Activated CD4-positive, CD25-positive, alpha-beta regulatory T cell (primary cell): ENCODE measurements around the gene JAK1.

ENCODE experiments used
- DNase-seq, 4 experiments: peaks; one replicate each; lab custom pipeline; 2025; lab: John Stamatoyannopoulos, UW

Gene JAK1

DNA sequence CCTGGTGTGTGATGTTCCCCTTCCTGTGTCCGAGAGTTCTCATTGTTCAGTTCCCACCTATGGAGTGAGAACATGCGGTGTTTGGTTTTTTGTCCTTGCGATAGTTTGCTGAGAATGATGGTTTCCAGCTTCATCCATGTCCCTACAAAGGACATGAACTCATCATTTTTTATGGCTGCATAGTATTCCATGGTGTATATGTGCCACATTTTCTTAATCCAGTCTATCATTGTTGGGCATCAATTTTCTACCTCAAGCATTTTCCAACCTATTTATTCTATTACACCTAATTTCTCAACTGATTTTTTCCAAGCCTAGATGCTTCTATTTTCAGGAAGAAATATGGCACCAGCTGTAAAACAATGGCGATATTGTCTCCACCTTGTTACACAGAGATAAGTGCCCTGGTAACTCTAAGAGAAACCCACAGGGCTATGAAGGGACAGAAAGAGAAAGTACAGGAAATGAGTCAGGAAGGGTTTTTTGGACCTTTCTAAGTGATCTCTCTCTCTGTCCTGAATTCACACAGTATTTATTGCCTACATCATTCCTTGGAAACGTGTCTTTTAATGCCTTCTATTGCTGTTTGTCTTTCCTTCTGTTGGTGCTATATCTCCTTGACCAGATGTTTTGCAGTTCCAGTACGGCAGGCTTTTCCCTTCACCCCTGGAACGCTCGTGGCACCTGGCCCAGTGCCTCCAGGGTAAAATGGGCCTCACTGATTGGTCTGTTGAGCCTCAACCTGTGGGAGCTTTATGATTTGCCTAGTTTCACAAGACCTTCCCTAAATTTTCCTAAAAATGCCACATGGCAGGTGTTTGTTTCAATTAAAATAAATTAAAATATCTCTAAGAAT is 14.6 kb upstream of the JAK1 start:
- DNase-seq, result no peak

DNA sequence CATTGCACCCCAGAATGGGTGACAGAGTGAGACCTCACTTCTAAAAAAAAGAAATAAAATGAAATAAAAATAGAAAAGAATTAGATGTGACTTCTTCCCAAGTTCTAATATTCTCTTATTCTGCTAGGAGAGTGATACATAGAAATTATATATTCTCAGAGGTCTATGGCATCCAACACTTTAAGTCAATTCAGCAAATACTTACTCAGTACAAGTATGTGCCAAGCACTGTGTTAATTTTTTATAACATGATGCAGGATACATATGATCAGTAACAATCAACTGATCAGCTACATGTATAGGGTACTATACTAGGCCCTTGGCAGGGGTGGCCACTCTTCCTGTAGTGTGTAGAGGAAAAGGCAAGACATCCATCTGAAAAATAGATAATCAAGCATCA is 13.0 kb upstream of the JAK1 start:
- no peak for DNase-seq

- DNase-seq, result no peak
These were observed 10.0 kb upstream of the JAK1 start for GRCh38 chr1:64976361-64976760.

- no peak for DNase-seq
These were observed 9.4 kb upstream of the JAK1 start for GRCh38 chr1:64975740-64976139.

DNA sequence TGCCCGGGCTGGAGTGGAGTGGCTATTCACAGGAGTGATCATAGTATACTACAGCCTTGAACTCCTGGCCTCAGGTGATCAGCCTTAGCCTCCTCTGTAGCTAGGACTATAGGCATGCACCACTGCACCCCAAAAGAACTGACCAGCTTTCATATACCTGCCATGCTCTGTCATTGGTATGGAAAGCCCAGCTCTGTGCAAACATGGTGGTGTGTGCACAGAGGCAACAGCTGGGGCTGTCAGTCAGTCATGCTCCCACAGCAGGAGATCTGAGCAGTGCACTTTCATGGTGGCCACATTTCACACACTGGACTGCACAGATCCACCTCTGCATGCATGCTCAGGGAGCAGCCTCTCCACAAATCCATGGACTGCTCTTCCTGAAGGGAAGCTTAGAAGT is 8.8 kb upstream of the JAK1 start:
- DNase-seq, result no peak

- no peak for DNase-seq
These were observed 8.0 kb upstream of the JAK1 start for GRCh38 chr1:64974288-64974825.

- DNase-seq, result no peak
These were observed 6.8 kb upstream of the JAK1 start for GRCh38 chr1:64973061-64973647.

DNA sequence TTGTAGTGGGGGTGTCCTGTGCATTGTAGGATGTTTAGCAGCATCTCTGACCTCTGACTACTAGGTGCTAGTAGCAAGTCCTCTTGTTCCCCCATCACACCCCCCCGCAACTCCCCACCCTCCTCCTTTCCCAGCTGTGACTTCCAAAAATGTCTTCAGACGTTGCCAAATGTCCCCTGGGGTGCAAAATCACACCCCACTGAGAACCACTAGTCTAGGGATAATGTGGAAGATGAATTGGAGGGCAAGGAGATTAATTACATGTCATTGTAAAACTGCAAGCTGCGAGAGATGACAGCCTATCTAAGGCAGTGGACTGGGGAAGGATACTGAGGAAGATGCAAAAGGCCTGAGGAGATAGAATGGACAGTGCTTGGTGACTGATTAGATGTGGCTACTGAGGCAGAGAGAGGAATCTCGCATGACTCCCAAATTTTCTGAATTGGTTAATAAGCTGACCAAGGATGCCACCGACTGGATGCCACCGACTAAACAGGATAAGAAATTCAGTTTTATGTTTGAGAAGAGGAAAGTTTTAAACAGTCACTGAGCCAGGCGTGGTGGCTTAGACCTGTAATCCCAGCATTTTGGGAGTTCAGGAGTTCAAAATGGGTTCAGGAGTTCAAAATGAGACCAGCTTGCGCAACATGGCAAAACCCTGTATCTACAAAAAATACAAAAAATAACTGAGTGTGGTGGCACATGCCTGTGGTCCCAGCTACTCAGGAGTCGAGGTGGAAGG is 3.1 kb upstream of the JAK1 start:
- DNase-seq, result no peak

DNA sequence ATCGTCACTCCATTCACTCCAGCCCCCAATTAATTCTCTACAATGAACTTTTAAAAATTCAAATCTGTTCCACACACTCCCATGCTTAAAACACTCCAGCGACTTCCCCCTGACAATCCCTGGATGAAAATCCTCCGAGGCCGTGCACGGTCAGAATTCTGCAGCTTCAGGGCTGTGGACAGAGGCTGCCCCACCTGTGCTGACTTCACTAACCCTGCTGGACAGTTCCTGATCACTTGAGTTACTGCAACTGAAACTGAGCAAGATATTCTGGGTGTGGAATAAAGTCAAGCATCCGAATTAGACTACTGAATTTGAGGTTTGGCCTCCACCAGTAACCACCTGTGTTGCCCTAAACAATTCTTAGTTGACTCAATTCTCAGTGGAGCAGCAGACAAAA is 1.0 kb upstream of the JAK1 start:
- DNase-seq, result no peak

- peak in 3 of 4 experiments; percentile 30 to 64 (median 59) for DNase-seq
These were observed 787 bp downstream of the JAK1 start for GRCh38 chr1:64965366-64966157.

DNA sequence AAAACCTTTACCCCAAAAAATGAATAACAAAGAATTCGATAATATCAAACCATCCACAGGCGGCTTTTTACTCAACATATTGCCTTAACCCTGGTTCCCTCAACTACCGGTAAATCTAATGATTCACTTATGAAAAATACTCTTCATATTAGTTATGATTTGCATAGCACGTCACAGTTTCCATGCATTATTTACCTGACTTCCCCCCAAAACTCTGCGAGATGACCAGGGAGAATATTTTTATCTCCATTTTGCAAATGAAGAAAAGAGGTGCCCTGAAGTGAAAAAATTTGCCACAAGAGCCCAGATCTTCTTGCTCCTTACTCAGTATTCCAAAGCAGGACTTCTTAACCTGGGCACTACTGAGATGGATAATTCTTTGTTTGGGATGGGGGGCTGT is 2.9 kb downstream of the JAK1 start:
- no peak for DNase-seq

DNA sequence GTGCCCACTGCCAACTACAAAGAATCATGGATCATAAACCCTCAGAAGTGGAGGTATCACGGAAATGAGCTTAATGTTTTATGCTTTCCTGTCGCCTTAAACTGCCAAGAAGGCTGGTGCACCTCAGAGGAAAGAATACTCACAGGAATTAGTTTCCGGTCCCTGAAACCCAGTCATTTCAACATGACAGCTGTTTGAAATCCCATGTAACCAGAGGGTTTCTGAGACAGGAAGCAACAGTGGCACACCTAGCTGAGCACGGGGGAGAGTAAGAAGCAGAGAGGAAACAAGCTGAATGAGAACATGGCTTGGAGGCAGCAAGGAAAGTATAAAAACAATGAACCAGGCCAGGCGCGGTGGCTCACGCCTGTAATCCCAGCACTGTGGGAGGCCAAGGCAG is 3.9 kb downstream of the JAK1 start:
- DNase-seq, result no peak

GRCh38 chr1:64961923-64962322 is 4.4 kb downstream of the JAK1 start:
- no peak for DNase-seq

- DNase-seq, result no peak
These were observed 5.6 kb downstream of the JAK1 start for GRCh38 chr1:64960731-64961130.

DNA sequence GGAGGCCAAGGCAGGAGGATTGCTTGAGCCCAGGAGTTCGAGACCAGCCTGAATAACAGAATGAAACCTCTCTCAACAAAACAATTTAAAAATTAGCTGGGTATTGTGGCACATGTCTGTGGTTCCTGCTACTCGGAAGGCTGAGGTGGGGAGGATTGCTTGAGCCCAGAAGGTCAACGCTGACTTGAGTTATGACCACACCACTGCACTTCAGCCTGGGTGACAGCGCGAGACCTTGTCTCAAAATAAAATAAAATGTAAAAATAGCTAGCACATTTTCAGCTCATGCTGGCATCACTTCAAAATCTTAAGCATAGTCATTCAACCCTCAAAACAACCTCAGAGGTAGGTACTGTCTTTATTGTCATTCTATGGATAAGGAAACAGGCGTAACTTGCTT is 6.4 kb downstream of the JAK1 start:
- DNase-seq, result no peak

- DNase-seq, result no peak
These were observed 9.5 kb downstream of the JAK1 start for GRCh38 chr1:64956733-64957441.

GRCh38 chr1:64956010-64956640 is 10.2 kb downstream of the JAK1 start:
- DNase-seq, result no peak

- DNase-seq, result no peak
These were observed 11.0 kb downstream of the JAK1 start for GRCh38 chr1:64955097-64956009.

DNA sequence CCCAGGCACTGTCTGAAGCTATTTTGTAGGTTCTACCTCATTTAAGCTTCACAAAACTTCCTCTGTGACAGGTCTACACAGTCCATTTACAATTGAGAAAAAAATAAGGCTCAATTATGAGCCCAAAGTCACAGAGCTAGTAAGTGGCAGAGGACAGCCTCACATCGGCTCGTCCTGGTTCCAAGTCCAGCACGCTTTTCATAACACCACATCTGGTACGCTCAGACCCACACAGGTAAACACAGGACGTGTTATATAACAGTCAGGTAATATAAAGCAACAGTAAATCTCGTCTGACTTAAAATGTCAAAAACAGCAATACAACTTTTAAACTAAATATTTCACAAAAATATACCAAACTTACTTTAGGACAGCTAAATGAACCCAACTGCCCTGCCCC is 13.1 kb downstream of the JAK1 start:
- DNase-seq, result no peak
